Fibroblast of lung (primary cell): ENCODE results near the gene BCL3. TPM values are rescaled to one million over a fixed set of nuclear protein-coding genes. Genes with fewer than 3 reads are reported as not detected.

Experiments
- DNase-seq, 2 donors: peaks; one replicate each; pipeline versions ENCODE4 v3.0.0 to v3.0.0-alpha.2; 2010; ENCODE audit warnings: low read depth in 2 of 2
- H2AFZ ChIP-seq: 2 replicates; pipeline ENCODE4 v1.5.1; 2012; ENCODE audit warnings: low read length, control low read depth, inconsistent platforms
- H3K27ac ChIP-seq: 2 replicates; pipeline ENCODE4 v1.5.1; 2011; ENCODE audit warnings: low read length, control low read depth; ENCODE audit not compliant: insufficient read depth
- H3K27me3 ChIP-seq: 2 replicates; pipeline ENCODE4 v1.5.1; 2011; ENCODE audit warnings: mild to moderate bottlenecking, low read length; ENCODE audit not compliant: control insufficient read depth, insufficient read depth
- H3K36me3 ChIP-seq: 2 replicates; pipeline ENCODE4 v1.5.1; 2011; ENCODE audit warnings: low read length; ENCODE audit not compliant: control insufficient read depth, insufficient read depth
- H3K4me1 ChIP-seq: 2 replicates; pipeline ENCODE4 v1.5.1; 2011; ENCODE audit warnings: low read length; ENCODE audit not compliant: control insufficient read depth, insufficient read depth; ENCODE audit errors: extremely low read depth
- H3K4me2 ChIP-seq: 2 replicates; pipeline ENCODE4 v1.5.1; 2011; ENCODE audit warnings: low read length, control low read depth; ENCODE audit not compliant: insufficient read depth; ENCODE audit errors: extremely low read depth
- H3K4me3 ChIP-seq, 4 experiments: fragments of 200-600 bp in 1 of 4; sonication (generic) in 1 of 4; replicated peaks in 1 of 4; 2 replicates each; pipeline ENCODE4 v1.5.1; 2011 to 2016; ENCODE audit warnings: low read length in 4 of 4, low read depth in 3 of 4, mild to moderate bottlenecking in 3 of 4, control low read depth in 2 of 4, inconsistent platforms in 1 of 4, mixed read lengths in 1 of 4; ENCODE audit not compliant: insufficient read depth in 1 of 4; ENCODE audit errors: control extremely low read depth in 1 of 4
- H3K79me2 ChIP-seq: 2 replicates; pipeline ENCODE4 v1.5.1; 2012; ENCODE audit warnings: mild to moderate bottlenecking, low read length, inconsistent platforms; ENCODE audit not compliant: control insufficient read depth, insufficient read depth
- H3K9ac ChIP-seq: 2 replicates; pipeline ENCODE4 v1.5.1; 2011; ENCODE audit warnings: mild to moderate bottlenecking, low read length, control low read depth; ENCODE audit not compliant: insufficient read depth
- H3K9me3 ChIP-seq: 2 replicates; pipeline ENCODE4 v1.5.1; 2012; ENCODE audit warnings: low read depth, low read length; ENCODE audit not compliant: control insufficient read depth, insufficient read depth
- H4K20me1 ChIP-seq: 2 replicates; pipeline ENCODE4 v1.5.1; 2011; ENCODE audit warnings: low read length; ENCODE audit not compliant: control insufficient read depth, insufficient read depth; ENCODE audit errors: extremely low read depth
- CTCF ChIP-seq, 2 donors: IDR thresholded peaks in 1 of 2; conservative IDR thresholded peaks in 1 of 2; 1 replicate in 1 of 2; 2 replicates in 1 of 2; pipeline ENCODE4 v1.5.1; 2011 to 2012; ENCODE audit warnings: low read length in 2 of 2, control low read depth in 1 of 2, inconsistent platforms in 1 of 2, low read depth in 1 of 2, mild to moderate bottlenecking in 1 of 2
- EZH2 ChIP-seq: IDR thresholded peaks from 2 replicates; pipeline ENCODE4 v1.5.1; 2012; ENCODE audit warnings: low read length, control low read depth, mild to moderate bottlenecking; ENCODE audit errors: missing control alignments
- polyA plus RNA-seq, 2 donors: library from polyadenylated mRNA; depleted of rRNA in 1 of 2; stranded (reverse) in 1 of 2; unstranded in 1 of 2; fragments of >200 nt; gene quantifications; 2 replicates each; pipeline ENCODE4 v1.2.1, GENCODE V29; 2011 to 2012; ENCODE audit warnings: missing spikeins in 1 of 2
- total RNA-seq: library from RNA; depleted of rRNA; stranded (reverse); fragments of >200 nt; gene quantifications from 2 replicates; pipeline ENCODE4 v1.2.1, GENCODE V29; 2014

The BCL3 gene
- total and polyA plus RNA-seq, 2 donors (not counting 1 experiment from before 2014, with no cell fraction given): 6.8 to 20.6 TPM

- peaks cover 31% of the 10 kb centered on the region for H3K4me1 ChIP-seq
- H3K27ac ChIP-seq: peak overlapping the region; percentile 89
- no peaks in the 10 kb centered on the region for H3K27me3 ChIP-seq
- TF ChIP-seq CTCF (conservative IDR thresholded peaks at IDR 0.05 in 1 of 2, IDR thresholded peaks at IDR 0.05 in 1 of 2; ENCODE audit: low read depth in 1 of 2, low read length in 2 of 2): no peak
- no peak for TF ChIP-seq EZH2
- peak overlapping the region; percentile 55 for H3K4me2 ChIP-seq
- no peaks in the 10 kb centered on the region for H3K9me3 ChIP-seq
- H3K36me3 ChIP-seq: peaks cover 4% of the 10 kb centered on the region
- H3K79me2 ChIP-seq: peaks cover 22% of the 10 kb centered on the region
- H2AFZ ChIP-seq: no peak overlapping the region
- H4K20me1 ChIP-seq: no peaks in the 10 kb centered on the region
- H3K4me3 ChIP-seq: no peak overlapping the region
- DNase-seq: no peak
- no peak overlapping the region for H3K9ac ChIP-seq
Measured at GRCh38 chr19:44745887-44746600, 2.5 kb upstream of the BCL3 start.

- no peak overlapping the region for H2AFZ ChIP-seq
- H3K27ac ChIP-seq: peak overlapping the region; percentile 77
- no peaks in the 10 kb centered on the region for H3K9me3 ChIP-seq
- TF ChIP-seq CTCF (conservative IDR thresholded peaks at IDR 0.05 in 1 of 2, IDR thresholded peaks at IDR 0.05 in 1 of 2; ENCODE audit: low read depth in 1 of 2, low read length in 2 of 2) (no peak), EZH2 (no peak)
- peaks cover 7% of the 10 kb centered on the region for H3K36me3 ChIP-seq
- peaks cover 34% of the 10 kb centered on the region for H3K4me1 ChIP-seq
- peak overlapping the region; percentile 13 for H3K4me2 ChIP-seq
- no peak for DNase-seq
- H3K4me3 ChIP-seq: no peak overlapping the region
- peaks cover 28% of the 10 kb centered on the region for H3K79me2 ChIP-seq
- H4K20me1 ChIP-seq: no peaks in the 10 kb centered on the region
- no peaks in the 10 kb centered on the region for H3K27me3 ChIP-seq
- H3K9ac ChIP-seq: no peak overlapping the region
Measured at GRCh38 chr19:44746616-44746945, 1.9 kb upstream of the BCL3 start.

- peak overlapping the region; percentile 89 for H3K27ac ChIP-seq
- no peaks in the 10 kb centered on the region for H4K20me1 ChIP-seq
- H3K79me2 ChIP-seq: peaks cover 33% of the 10 kb centered on the region
- no peak overlapping the region for H2AFZ ChIP-seq
- no peak for TF ChIP-seq CTCF (conservative IDR thresholded peaks at IDR 0.05 in 1 of 2, IDR thresholded peaks at IDR 0.05 in 1 of 2; ENCODE audit: low read depth in 1 of 2, low read length in 2 of 2)
- DNase-seq: peak; percentile 95 to 96
- H3K36me3 ChIP-seq: peaks cover 10% of the 10 kb centered on the region
- peak overlapping the region; percentile 53 for H3K9ac ChIP-seq
- no peaks in the 10 kb centered on the region for H3K9me3 ChIP-seq
- H3K4me2 ChIP-seq: peak overlapping the region; percentile 87
- H3K4me3 ChIP-seq: peak overlapping the region; percentile 29 to 60 (median 46)
- no peaks in the 10 kb centered on the region for H3K27me3 ChIP-seq
- H3K4me1 ChIP-seq: peaks cover 38% of the 10 kb centered on the region
Measured at GRCh38 chr19:44746946-44747738, 1.4 kb upstream of the BCL3 start.
